Mesodermal cell (in vitro differentiated cells): ENCODE data around the gene BOK.

ENCODE experiments used
- H3K27ac ChIP-seq: 2 replicates; pipeline ENCODE4 v1.7.0; 2013; ENCODE audit warnings: mild to moderate bottlenecking, low read depth, low read length, moderate library complexity; ENCODE audit not compliant: severe bottlenecking
- H3K36me3 ChIP-seq: 2 replicates; pipeline ENCODE4 v1.7.1; 2013; ENCODE audit warnings: mild to moderate bottlenecking, low read length, moderate library complexity; ENCODE audit not compliant: control insufficient read depth, insufficient read depth
- H3K4me1 ChIP-seq: one replicate; pipeline ENCODE4 v1.7.1; 2013; ENCODE audit warnings: mild to moderate bottlenecking, low read length; ENCODE audit not compliant: insufficient read depth, control insufficient read depth, poor library complexity, severe bottlenecking
- H3K4me3 ChIP-seq: 2 replicates; pipeline ENCODE4 v1.7.0; 2013; ENCODE audit warnings: low read length, control low read depth, mild to moderate bottlenecking; ENCODE audit not compliant: insufficient read depth, poor library complexity, severe bottlenecking; ENCODE audit errors: extremely low read depth
- H3K9me3 ChIP-seq: 2 replicates; pipeline ENCODE4 v1.7.1; 2013; ENCODE audit warnings: mild to moderate bottlenecking, low read length, moderate library complexity; ENCODE audit not compliant: control insufficient read depth
- WGBS, 2 experiments: methylation state at CpG; one replicate each; pipeline ENCODE4 v1.1.5; 2013; ENCODE audit warnings: missing lambda C conversion rate in 2 of 2; ENCODE audit not compliant: insufficient coverage in 2 of 2; 5-methylcytosine and 5-hydroxymethylcytosine counted together

BOK gene

GRCh38 chr2:241548451-241548835, 10.1 kb upstream of the BOK start:
- Histone ChIP-seq H3K27ac (no peak overlapping the region), H3K9me3 (no peaks in the 10 kb centered on the region), H3K4me3 (no peak overlapping the region), H3K36me3 (no peaks in the 10 kb centered on the region), H3K4me1 (peaks cover 41% of the 10 kb centered on the region)
- WGBS, 2 experiments: 84 to 92% methylated on average over 2 to 3 of the region's 3 CpGs

GRCh38 chr2:241550616-241551580, 7.6 kb upstream of the BOK start:
- Histone ChIP-seq H3K4me3 (no peak overlapping the region), H3K27ac (no peak overlapping the region), H3K4me1 (peaks cover 36% of the 10 kb centered on the region), H3K36me3 (no peaks in the 10 kb centered on the region), H3K9me3 (no peaks in the 10 kb centered on the region)
- WGBS, 2 experiments: 86 to 95% methylated on average over 12 to 20 of the region's 21 CpGs

GRCh38 chr2:241551599-241551997, 6.9 kb upstream of the BOK start:
- 100% methylated on average over 6 of the region's 12 CpGs; no CpG with 5 or more reads in 1 of the 2 experiments for WGBS, 2 experiments
- H3K4me3 ChIP-seq: no peak overlapping the region

GRCh38 chr2:241551998-241552737, 6.4 kb upstream of the BOK start:
- H3K4me1 ChIP-seq: peaks cover 26% of the 10 kb centered on the region
- WGBS, 2 experiments: 85 to 93% methylated on average over 30 to 33 of the region's 33 CpGs
- H3K27ac ChIP-seq: no peak overlapping the region
- H3K9me3 ChIP-seq: no peaks in the 10 kb centered on the region
- no peak overlapping the region for H3K4me3 ChIP-seq
- H3K36me3 ChIP-seq: no peaks in the 10 kb centered on the region

More at GRCh38 chr2:241551599-241551997, 6.9 kb upstream of the BOK start:
- Histone ChIP-seq H3K36me3 (no peaks in the 10 kb centered on the region), H3K27ac (no peak overlapping the region), H3K9me3 (no peaks in the 10 kb centered on the region), H3K4me1 (peaks cover 31% of the 10 kb centered on the region)

GRCh38 chr2:241553512-241553830, 5.1 kb upstream of the BOK start:
- H3K36me3 ChIP-seq: no peaks in the 10 kb centered on the region
- 79 to 87% methylated on average over 5 to 7 of the region's 12 CpGs for WGBS, 2 experiments
- H3K4me3 ChIP-seq: no peak overlapping the region
- H3K27ac ChIP-seq: no peak overlapping the region
- H3K4me1 ChIP-seq: peaks cover 25% of the 10 kb centered on the region
- no peaks in the 10 kb centered on the region for H3K9me3 ChIP-seq

- H3K4me1 ChIP-seq: peaks cover 20% of the 10 kb centered on the region
- H3K27ac ChIP-seq: no peak overlapping the region
- H3K9me3 ChIP-seq: no peaks in the 10 kb centered on the region
- H3K4me3 ChIP-seq: no peak overlapping the region
- no peaks in the 10 kb centered on the region for H3K36me3 ChIP-seq
- WGBS, 2 experiments: 85 to 93% methylated on average over 4 to 6 of the region's 6 CpGs
Observed at GRCh38 chr2:241553981-241554380, 4.6 kb upstream of the BOK start.

- 88 to 98% methylated on average over 6 of the region's 7 CpGs for WGBS, 2 experiments
- Histone ChIP-seq H3K36me3 (no peaks in the 10 kb centered on the region), H3K27ac (no peak overlapping the region), H3K4me3 (no peak overlapping the region), H3K4me1 (peaks cover 13% of the 10 kb centered on the region), H3K9me3 (no peaks in the 10 kb centered on the region)
Observed at GRCh38 chr2:241554610-241555322, 3.8 kb upstream of the BOK start.

- Histone ChIP-seq H3K4me3 (no peak overlapping the region), H3K9me3 (no peaks in the 10 kb centered on the region), H3K27ac (no peak overlapping the region), H3K36me3 (no peaks in the 10 kb centered on the region), H3K4me1 (peaks cover 10% of the 10 kb centered on the region)
- 61 to 67% methylated on average over 3 of the region's 3 CpGs for WGBS, 2 experiments
Observed at GRCh38 chr2:241555711-241556110, 2.8 kb upstream of the BOK start.

GRCh38 chr2:241556746-241557145, 1.8 kb upstream of the BOK start:
- H3K27ac ChIP-seq: no peak overlapping the region
- H3K36me3 ChIP-seq: no peaks in the 10 kb centered on the region
- H3K4me3 ChIP-seq: no peak overlapping the region
- H3K9me3 ChIP-seq: no peaks in the 10 kb centered on the region
- peaks cover 18% of the 10 kb centered on the region for H3K4me1 ChIP-seq

GRCh38 chr2:241559323-241560161, 997 bp downstream of the BOK start:
- Histone ChIP-seq H3K4me1 (peaks cover 28% of the 10 kb centered on the region), H3K36me3 (peaks cover 23% of the 10 kb centered on the region), H3K9me3 (no peaks in the 10 kb centered on the region), H3K27ac (no peak overlapping the region), H3K4me3 (peak overlapping the region; percentile 70)
- WGBS, 2 experiments: 10 to 16% methylated on average over 53 to 70 of the region's 78 CpGs
